NOMO-1 treated with DMSO at 0.1 percent for 48 hours (cell line): ENCODE results near the gene KCNJ8.

Experiments used
- DNase-seq: peaks from one replicate; lab custom pipeline; 2025; ENCODE audit not compliant: unreplicated experiment; lab: John Stamatoyannopoulos, UW

The KCNJ8 gene

DNA sequence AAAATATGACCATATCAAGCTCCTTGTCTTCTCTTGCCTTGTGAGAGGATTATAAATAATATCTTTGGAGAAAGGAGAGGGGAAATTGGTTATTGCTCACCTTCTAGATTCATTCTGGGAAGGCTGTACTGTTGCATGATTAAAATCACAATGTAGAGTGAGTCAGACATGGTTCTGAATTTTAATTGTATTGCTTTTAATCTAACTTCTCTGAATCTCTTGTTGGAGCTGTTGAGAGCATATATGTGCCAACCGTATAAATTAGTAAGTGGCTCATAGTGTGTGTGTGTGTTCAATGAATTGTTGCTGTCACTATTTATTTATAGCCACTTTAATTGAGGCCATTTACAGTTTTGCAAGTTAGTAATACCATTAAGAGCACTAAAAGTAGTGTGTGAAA lies 56.1 kb downstream of the KCNJ8 start:
- DNase-seq = no peak

- DNase-seq = no peak
Measured at GRCh38 chr12:21717767-21718166, 56.7 kb downstream of the KCNJ8 start.

DNA sequence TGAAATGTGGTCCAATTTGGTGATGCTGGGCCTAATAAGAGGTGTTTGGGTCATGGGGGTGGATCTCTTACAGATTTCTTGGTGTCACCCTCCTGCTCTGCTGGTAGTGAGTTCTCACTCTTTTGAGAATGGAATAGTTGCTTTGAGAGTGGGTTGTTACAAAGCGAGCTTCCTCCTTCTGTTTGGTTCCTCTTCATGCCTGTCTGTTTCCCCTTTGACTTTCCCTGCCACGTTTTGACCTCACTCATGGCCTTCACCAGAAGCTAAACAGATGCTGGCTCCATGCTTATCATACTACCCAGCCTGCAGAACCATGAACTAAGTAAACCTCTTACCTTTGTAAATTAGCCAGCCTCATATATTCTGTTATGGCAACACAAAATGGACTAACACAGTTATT lies 59.1 kb downstream of the KCNJ8 start:
- DNase-seq = no peak
